Transverse colon (tissue), 4 donors: ENCODE data around the gene MICAL1. TPM values are rescaled to one million over a fixed set of nuclear protein-coding genes. Genes with fewer than 3 reads are reported as not detected.

Experiments
- DNase-seq: peaks from one replicate; pipeline ENCODE4 v3.0.0-alpha.2; 2019
- H3K27ac ChIP-seq, 4 donors: fragments of 200-600 bp; sonication (generic); 2 replicates each; pipeline ENCODE4 v1.5.1; 2016 to 2018; ENCODE audit warnings: inconsistent platforms in 4 of 4
- H3K27me3 ChIP-seq: fragments of 200-600 bp; sonication (generic); 2 replicates; pipeline ENCODE4 v1.5.1; 2017; ENCODE audit warnings: inconsistent platforms
- H3K36me3 ChIP-seq, 4 donors: fragments of 200-600 bp; sonication (generic); 2 replicates each; pipeline ENCODE4 v1.5.1; 2017 to 2019; ENCODE audit warnings: inconsistent platforms in 4 of 4
- H3K4me1 ChIP-seq, 4 donors: fragments of 200-600 bp; sonication (generic); 2 replicates each; pipeline ENCODE4 v1.5.1; 2017 to 2020; ENCODE audit warnings: inconsistent platforms in 4 of 4
- H3K4me3 ChIP-seq, 4 donors: fragments of 200-600 bp; sonication (generic); 1 replicate in 1 of 4; 2 replicates in 3 of 4; pipeline versions ENCODE4 v1.5.1 to v1.6.1; 2017 to 2019; ENCODE audit warnings: inconsistent platforms in 4 of 4
- H3K9me3 ChIP-seq, 2 donors: fragments of 200-600 bp; sonication (generic); 2 replicates each; pipeline ENCODE4 v1.5.1; 2017 to 2019; ENCODE audit warnings: inconsistent platforms in 2 of 2
- EP300 ChIP-seq: sonication (generic); formaldehyde crosslinking; IDR thresholded peaks from one replicate; pipeline ENCODE4 v1.6.1; 2017; ENCODE audit warnings: antibody characterized with exemption, low read depth
- POLR2A ChIP-seq: fragments of 450-650 bp; IDR thresholded peaks from one replicate; pipeline ENCODE4 v1.6.1; 2016; ENCODE audit warnings: antibody characterized with exemption, mild to moderate bottlenecking, moderate library complexity
- POLR2AphosphoS5 ChIP-seq, 3 donors: sonication (generic); formaldehyde crosslinking; IDR thresholded peaks; one replicate each; pipeline ENCODE4 v1.6.1; 2016; ENCODE audit warnings: antibody characterized with exemption in 3 of 3
- WGBS, 2 donors: methylation state at CpG; one replicate each; pipeline ENCODE4 v1.1.5; 2018; ENCODE audit warnings: low coverage in 1 of 2; 5-methylcytosine and 5-hydroxymethylcytosine counted together
- in situ Hi-C, 4 donors: fragments of 200-750 bp; cut with MboI; loops; one replicate each; pipeline versions ENCODE4 v1.15.0 to v1.15.1; 2017; ENCODE audit warnings: low sequenced_read_pairs in 3 of 4, low pct_ligation_motif_present in 1 of 4, low pct_unique_long_range_greater_than_20kb in 1 of 4
- intact Hi-C: fragments of 100-400 bp; cut with DNase I; formaldehyde crosslinking; loops from one replicate; pipeline ENCODE4 v1.15.1; 2023; ENCODE audit warnings: low total_unique reads
- total RNA-seq, 4 donors: library from RNA; depleted of rRNA; stranded (reverse); fragments of >200 nt; gene quantifications; one replicate each; pipeline ENCODE4 v1.1.0, GENCODE V29; 2016
- TF ChIP-seq, protein P1 (sequence below), 5 experiments: fragments of 200-600 bp in 3 of 5; fragments of 450-650 bp in 2 of 5; sonication (generic) in 3 of 5; IDR thresholded peaks; 1 replicate in 2 of 5; 2 replicates in 3 of 5; pipeline ENCODE4 v1.5.1; 2016 to 2017; ENCODE audit warnings: antibody characterized with exemption in 5 of 5, inconsistent platforms in 3 of 5, mild to moderate bottlenecking in 2 of 5, moderate library complexity in 1 of 5

Gene MICAL1
- total RNA-seq, 4 donors from 2014 or later, result 85.3 to 241 (median 121) TPM

DNA sequence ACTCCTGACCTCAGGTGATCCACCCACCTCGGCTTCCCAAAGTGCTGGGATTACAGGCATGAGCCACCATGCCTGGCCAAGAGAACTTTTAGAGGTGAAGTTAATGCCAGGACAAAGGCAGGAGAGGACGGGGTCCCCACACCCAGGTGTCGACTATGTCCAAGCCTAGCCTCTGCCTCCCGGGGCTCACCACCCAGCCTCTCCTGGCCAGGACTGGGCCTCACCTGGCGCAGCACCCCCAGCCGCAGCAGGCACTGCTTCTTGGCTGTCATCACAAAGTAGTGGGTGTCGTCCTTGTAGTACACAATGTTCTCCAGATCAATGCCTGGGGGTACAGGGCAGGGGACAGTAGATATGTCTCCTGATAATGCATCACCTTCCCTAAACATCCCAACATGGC, 4.2 kb downstream of the MICAL1 start:
- in situ Hi-C loops, result loop anchor here in 2 of 4 donors (10.0 kb wide), 1 partner anchor 67 kb away; the partner anchor contains the start of gene CD164 (in 2 of the 2)
- H3K27me3 ChIP-seq, result no peaks in the 10 kb centered on the region
- H3K36me3 ChIP-seq, result no peaks in the 10 kb centered on the region
- intact Hi-C loops, result no loop called here
- H3K27ac ChIP-seq, result no peak overlapping the region
- WGBS, 2 donors, result 98% methylated on average over 7 of the region's 7 CpGs; no CpG with 5 or more reads in 1 of the 2 donors
- TF ChIP-seq, protein P1, sequence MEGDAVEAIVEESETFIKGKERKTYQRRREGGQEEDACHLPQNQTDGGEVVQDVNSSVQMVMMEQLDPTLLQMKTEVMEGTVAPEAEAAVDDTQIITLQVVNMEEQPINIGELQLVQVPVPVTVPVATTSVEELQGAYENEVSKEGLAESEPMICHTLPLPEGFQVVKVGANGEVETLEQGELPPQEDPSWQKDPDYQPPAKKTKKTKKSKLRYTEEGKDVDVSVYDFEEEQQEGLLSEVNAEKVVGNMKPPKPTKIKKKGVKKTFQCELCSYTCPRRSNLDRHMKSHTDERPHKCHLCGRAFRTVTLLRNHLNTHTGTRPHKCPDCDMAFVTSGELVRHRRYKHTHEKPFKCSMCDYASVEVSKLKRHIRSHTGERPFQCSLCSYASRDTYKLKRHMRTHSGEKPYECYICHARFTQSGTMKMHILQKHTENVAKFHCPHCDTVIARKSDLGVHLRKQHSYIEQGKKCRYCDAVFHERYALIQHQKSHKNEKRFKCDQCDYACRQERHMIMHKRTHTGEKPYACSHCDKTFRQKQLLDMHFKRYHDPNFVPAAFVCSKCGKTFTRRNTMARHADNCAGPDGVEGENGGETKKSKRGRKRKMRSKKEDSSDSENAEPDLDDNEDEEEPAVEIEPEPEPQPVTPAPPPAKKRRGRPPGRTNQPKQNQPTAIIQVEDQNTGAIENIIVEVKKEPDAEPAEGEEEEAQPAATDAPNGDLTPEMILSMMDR (IDR thresholded peaks at IDR 0.05), result no peak
- TF ChIP-seq POLR2AphosphoS5 (IDR thresholded peaks at IDR 0.05), result no peak
- TF ChIP-seq POLR2A, result no peak
- no peak for TF ChIP-seq EP300
- H3K9me3 ChIP-seq, result no peaks in the 10 kb centered on the region
- no peak for DNase-seq
- H3K4me3 ChIP-seq, result no peak overlapping the region
- peaks cover 8 to 24% (median 18%) of the 10 kb centered on the region in 4 donors for H3K4me1 ChIP-seq

DNA sequence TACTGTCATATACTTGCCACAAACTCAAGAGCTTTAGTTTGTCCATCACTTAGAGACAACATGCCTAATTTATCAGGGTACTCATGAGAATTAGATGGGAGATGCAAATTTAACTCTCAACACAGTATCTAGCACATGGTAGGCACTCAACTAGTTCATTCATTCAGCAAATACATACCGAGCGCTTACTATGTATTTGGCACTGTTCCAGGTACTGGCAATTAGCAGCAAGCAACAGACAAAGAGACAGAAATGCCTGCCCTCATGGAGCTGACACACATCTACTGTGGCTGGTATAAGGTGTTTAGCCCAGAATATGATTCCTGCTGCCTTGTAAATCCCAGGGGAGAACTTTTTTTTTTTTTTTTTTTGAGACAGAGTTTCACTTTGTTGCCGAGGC, 4.8 kb downstream of the MICAL1 start:
- Histone ChIP-seq H3K27me3 (no peaks in the 10 kb centered on the region), H3K27ac (no peak overlapping the region), H3K4me3 (no peak overlapping the region), H3K4me1 (peaks cover 8 to 20% (median 16%) of the 10 kb centered on the region in 4 donors), H3K36me3 (no peaks in the 10 kb centered on the region), H3K9me3 (no peaks in the 10 kb centered on the region)
- intact Hi-C loops, result no loop called here
- TF ChIP-seq POLR2AphosphoS5 (IDR thresholded peaks at IDR 0.05), result no peak
- TF ChIP-seq, protein P1 (IDR thresholded peaks at IDR 0.05), result no peak
- TF ChIP-seq EP300, result no peak
- TF ChIP-seq POLR2A, result no peak
- no peak for DNase-seq
- in situ Hi-C loops, result loop anchor here in 2 of 4 donors (10.0 kb wide), 1 partner anchor 66 kb away; the partner anchor contains the start of gene CD164 (in 2 of the 2)
- 75% methylated on average over 3 of the region's 3 CpGs; no CpG with 5 or more reads in 1 of the 2 donors for WGBS, 2 donors

DNA sequence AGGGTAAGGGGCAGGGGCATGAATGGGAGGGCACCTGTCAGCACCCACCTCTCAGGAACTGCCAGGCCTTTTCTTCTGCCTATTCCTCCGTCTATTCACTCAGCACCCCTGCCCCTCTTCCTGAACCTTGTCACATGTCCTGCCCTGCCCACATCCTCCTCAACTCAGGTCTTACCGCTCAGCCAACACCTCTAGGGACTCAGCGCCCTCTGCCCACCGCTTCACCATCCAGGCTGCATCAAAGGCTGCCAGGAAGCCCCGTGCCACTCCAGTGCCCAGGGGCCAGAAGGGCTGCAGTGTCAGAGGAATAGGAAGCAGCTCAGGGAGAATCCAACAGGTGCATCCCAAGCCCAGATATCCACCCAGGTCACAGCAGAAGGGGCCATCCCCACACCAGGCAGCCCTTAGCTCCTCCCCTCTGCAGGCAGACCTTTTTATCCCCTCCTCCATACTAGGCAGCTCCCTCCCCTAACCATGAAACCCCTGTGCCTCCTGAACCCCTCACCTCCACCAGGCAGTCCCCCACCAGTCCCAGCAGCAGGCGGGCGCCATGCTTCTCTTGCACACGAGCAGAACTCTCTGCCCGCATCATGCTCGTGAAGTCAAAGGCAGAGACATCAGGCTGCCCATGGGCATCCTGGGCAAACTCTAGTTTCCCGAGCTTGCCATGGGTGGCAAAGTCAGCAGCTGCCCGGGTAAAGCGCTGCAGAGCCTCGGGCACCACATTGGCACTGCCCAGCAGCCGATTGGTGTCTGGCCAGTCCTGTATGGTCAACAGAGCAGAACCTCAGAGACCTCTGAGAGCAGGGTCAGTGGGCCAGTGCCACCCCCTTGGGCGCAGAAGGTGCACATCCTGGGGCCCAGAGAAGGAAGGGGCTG, 5.5 kb downstream of the MICAL1 start:
- no peaks in the 10 kb centered on the region for H3K9me3 ChIP-seq
- H3K4me3 ChIP-seq, result no peak overlapping the region
- DNase-seq, result peak; percentile 43
- in situ Hi-C loops, result loop anchor here in 2 of 4 donors (10.0 to 25.0 kb wide), 2 partner anchors 65 to 237 kb away; partner anchors contain the start of genes CD164 (in 2 of the 2), AK9 (in 1 of the 2) and FIG4 (in 1 of the 2)
- H3K4me1 ChIP-seq, result peaks cover 8 to 20% (median 15%) of the 10 kb centered on the region in 4 donors
- intact Hi-C loops, result no loop called here
- no peaks in the 10 kb centered on the region for H3K27me3 ChIP-seq
- WGBS, 2 donors, result 72 to 75% methylated on average over 5 to 16 of the region's 16 CpGs
- no peak overlapping the region for H3K27ac ChIP-seq
- no peaks in the 10 kb centered on the region for H3K36me3 ChIP-seq
- TF ChIP-seq, protein P1 (IDR thresholded peaks at IDR 0.05), result no peak
- TF ChIP-seq EP300, result no peak
- no peak for TF ChIP-seq POLR2A
- no peak for TF ChIP-seq POLR2AphosphoS5 (IDR thresholded peaks at IDR 0.05)

DNA sequence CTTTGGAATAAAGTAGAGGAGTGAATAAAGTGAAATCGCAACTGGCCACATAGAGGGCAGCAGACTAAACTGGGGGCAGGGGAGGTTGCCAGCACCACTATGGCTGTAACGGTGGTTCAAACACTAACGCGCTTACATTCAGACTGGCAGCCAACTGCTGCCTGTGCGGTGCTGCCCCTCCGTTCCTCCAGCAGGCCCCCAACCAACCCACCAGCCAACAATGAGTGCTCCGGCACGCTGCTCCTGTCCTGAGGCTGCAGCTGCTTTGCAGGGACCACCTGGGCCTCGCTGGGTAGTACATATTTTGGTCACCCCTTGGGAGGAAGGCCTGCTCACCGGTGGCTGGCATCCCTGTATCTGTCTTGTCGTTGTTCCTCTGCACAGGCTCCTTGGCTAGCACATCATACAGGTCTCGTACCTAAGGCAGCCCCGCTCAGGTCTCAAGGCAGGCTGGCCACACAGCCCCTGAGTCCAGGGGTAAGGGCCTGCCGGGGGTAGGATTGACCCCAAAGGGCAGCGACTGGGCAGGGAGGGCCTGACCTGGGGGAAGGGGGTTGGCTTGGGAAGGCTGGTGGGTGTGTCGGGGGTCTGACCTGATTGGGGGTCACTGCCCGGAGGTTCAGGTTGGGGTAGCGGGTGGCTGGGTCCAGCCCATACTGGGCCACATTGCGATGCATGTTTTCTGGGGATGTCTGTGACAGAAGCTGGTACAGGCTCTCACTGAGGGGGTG, 6.3 kb downstream of the MICAL1 start:
- 78 to 100% methylated on average over 1 to 19 of the region's 19 CpGs for WGBS, 2 donors
- Histone ChIP-seq H3K36me3 (no peaks in the 10 kb centered on the region), H3K4me3 (no peak overlapping the region), H3K27me3 (no peaks in the 10 kb centered on the region), H3K9me3 (no peaks in the 10 kb centered on the region), H3K4me1 (peaks cover 4 to 12% (median 8%) of the 10 kb centered on the region in 4 donors), H3K27ac (no peak overlapping the region)
- in situ Hi-C loops (loop anchor here in 1 of 4 donors (25.0 kb wide), 1 partner anchor 238 kb away; the partner anchor contains the start of genes AK9 and FIG4), intact Hi-C loops (no loop called here)
- no peak for DNase-seq
- TF ChIP-seq POLR2AphosphoS5 (IDR thresholded peaks at IDR 0.05), result no peak
- TF ChIP-seq, protein P1 (IDR thresholded peaks at IDR 0.05), result no peak
- TF ChIP-seq POLR2A, result no peak
- TF ChIP-seq EP300, result no peak
